B cell (primary cell): ENCODE measurements around the gene STOML1. TPM values are rescaled to one million over a fixed set of nuclear protein-coding genes. Genes with fewer than 3 reads are reported as not detected.

Source experiments
- ATAC-seq: fragments of 200-7000 bp; cut with Tn5 transposase; one replicate; pipeline ENCODE4 v1.10.0; 2021; ENCODE audit warnings: low read depth, mild to moderate bottlenecking, moderate number of reproducible peaks, moderate library complexity
- CTCF ChIA-PET: fragments of 350-600 bp; sonication (Branson Sonifier 250); formaldehyde crosslinking; loops from one replicate; lab custom pipeline; 2021; ENCODE audit warnings: antibody characterized with exemption, inconsistent platforms; lab: Charles Lee
- POLR2A ChIA-PET: fragments of 350-600 bp; sonication (Branson Sonifier 250); formaldehyde crosslinking; loops from one replicate; lab custom pipeline; 2021; ENCODE audit warnings: antibody characterized with exemption; lab: Charles Lee
- DNase-seq: peaks from one replicate; pipeline ENCODE4 v3.0.0; 2013
- H2AFZ ChIP-seq: 2 replicates; pipeline ENCODE4 v1.6.1; 2012; ENCODE audit warnings: mild to moderate bottlenecking, low read depth, low read length; ENCODE audit not compliant: insufficient read depth, poor library complexity, severe bottlenecking
- H3K27ac ChIP-seq, 2 donors: 1 replicate in 1 of 2; 2 replicates in 1 of 2; pipeline ENCODE4 v1.5.1; 2012 to 2013; ENCODE audit warnings: low read length in 2 of 2, mild to moderate bottlenecking in 2 of 2, moderate library complexity in 1 of 2
- H3K27me3 ChIP-seq, 4 experiments: fragments of 200-600 bp in 1 of 4; sonication (generic) in 1 of 4; replicated peaks in 1 of 4; 1 replicate in 2 of 4; 2 replicates in 2 of 4; pipeline versions ENCODE4 v1.6.1 to v1.7.0; 2013 to 2016; ENCODE audit warnings: low read length in 3 of 4, mild to moderate bottlenecking in 2 of 4, mixed read lengths in 1 of 4, moderate library complexity in 1 of 4; ENCODE audit not compliant: insufficient read depth in 4 of 4, control insufficient read depth in 3 of 4; ENCODE audit errors: control extremely low read depth in 1 of 4
- H3K36me3 ChIP-seq, 2 experiments: replicated peaks in 1 of 2; 1 replicate in 1 of 2; 2 replicates in 1 of 2; pipeline versions ENCODE4 v1.6.1 to v1.7.1; 2013; ENCODE audit warnings: low read length in 1 of 2; ENCODE audit not compliant: insufficient read depth in 2 of 2, control insufficient read depth in 1 of 2; ENCODE audit errors: control extremely low read depth in 1 of 2, extremely low read depth in 1 of 2
- H3K4me1 ChIP-seq, 2 donors: fragments of 200-600 bp in 1 of 2; sonication (generic) in 1 of 2; 1 replicate in 1 of 2; 2 replicates in 1 of 2; pipeline versions ENCODE4 v1.5.1 to v1.6.1; 2013 to 2017; ENCODE audit warnings: low read length in 2 of 2; ENCODE audit not compliant: control insufficient read depth in 2 of 2, insufficient read depth in 2 of 2
- H3K4me2 ChIP-seq: replicated peaks from 2 replicates; pipeline ENCODE3; 2012; ENCODE audit warnings: mild to moderate bottlenecking, low read depth, low read length; ENCODE audit not compliant: poor library complexity, severe bottlenecking
- H3K4me3 ChIP-seq, 5 experiments: fragments of 200-600 bp in 1 of 5; sonication (generic) in 1 of 5; 1 replicate in 3 of 5; 2 replicates in 2 of 5; pipeline versions ENCODE4 v1.5.1 to v1.7.0; 2011 to 2016; ENCODE audit warnings: low read length in 4 of 5, mild to moderate bottlenecking in 4 of 5, low read depth in 2 of 5, control low read depth in 1 of 5, moderate library complexity in 1 of 5; ENCODE audit not compliant: insufficient read depth in 1 of 5; ENCODE audit errors: control extremely low read depth in 1 of 5, extremely low read depth in 1 of 5
- H3K79me2 ChIP-seq: fragments of 200-600 bp; sonication (generic); one replicate; pipeline ENCODE4 v1.6.0; 2016; ENCODE audit warnings: low read length; ENCODE audit not compliant: control insufficient read depth, insufficient read depth
- H3K9ac ChIP-seq: fragments of 200-600 bp; sonication (generic); 2 replicates; pipeline ENCODE4 v1.6.1; 2017; ENCODE audit warnings: mild to moderate bottlenecking, low read length, moderate library complexity
- H3K9me3 ChIP-seq, 3 donors: one replicate each; pipeline versions ENCODE4 v1.6.1 to v1.7.1; 2013; ENCODE audit warnings: low read length in 2 of 3; ENCODE audit not compliant: control insufficient read depth in 2 of 3, insufficient read depth in 1 of 3; ENCODE audit errors: control extremely low read depth in 1 of 3
- H4K20me1 ChIP-seq: 2 replicates; pipeline ENCODE4 v1.6.0; 2012; ENCODE audit warnings: mild to moderate bottlenecking, low read length; ENCODE audit not compliant: insufficient read depth, control insufficient read depth, poor library complexity, severe bottlenecking
- H3K27ac Mint-ChIP-seq: one replicate; pipeline ENCODE4 v1.8.0; 2021; ENCODE audit warnings: mixed read lengths
- H3K27me3 Mint-ChIP-seq: one replicate; pipeline ENCODE4 v1.8.0; 2021; ENCODE audit warnings: mixed read lengths
- H3K4me1 Mint-ChIP-seq: one replicate; pipeline ENCODE4 v1.8.0; 2021; ENCODE audit warnings: mixed read lengths
- H3K4me3 Mint-ChIP-seq: one replicate; pipeline ENCODE4 v1.8.0; 2021; ENCODE audit warnings: mixed read lengths
- H3K9me3 Mint-ChIP-seq: one replicate; pipeline ENCODE4 v1.8.0; 2022; ENCODE audit warnings: mixed read lengths; ENCODE audit not compliant: insufficient read depth
- EZH2 ChIP-seq: IDR thresholded peaks from 2 replicates; pipeline ENCODE4 v1.6.1; 2012; ENCODE audit warnings: borderline replicate concordance, low read depth, mild to moderate bottlenecking, moderate library complexity, low read length; ENCODE audit not compliant: insufficient read depth, poor library complexity, severe bottlenecking
- WGBS: methylation state at CpG from one replicate; pipeline ENCODE4 v1.1.5; 2013; ENCODE audit warnings: missing lambda C conversion rate; ENCODE audit not compliant: insufficient coverage; 5-methylcytosine and 5-hydroxymethylcytosine counted together
- intact Hi-C: fragments of 100-400 bp; cut with micrococcal nuclease; formaldehyde crosslinking; loops from one replicate; pipeline ENCODE4 v1.10.0; 2022
- polyA plus RNA-seq: library from polyadenylated mRNA; depleted of rRNA; stranded (reverse); fragments of >200 nt; gene quantifications from 2 replicates; pipeline ENCODE4 v1.2.3, GENCODE V29; 2012
- total RNA-seq, 2 donors: library from RNA; stranded (reverse); fragments of 120-200 nt in 1 of 2; gene quantifications; 1 replicate in 1 of 2; 2 replicates in 1 of 2; pipeline versions ENCODE4 v1.2.3 to v1.2.4, GENCODE V29; 2013 to 2022
- TF ChIP-seq, protein P1 (sequence below): fragments of 200-600 bp; IDR thresholded peaks from one replicate; pipeline ENCODE4 v1.8.0; 2022; ENCODE audit warnings: antibody characterized with exemption, mild to moderate bottlenecking

The STOML1 gene
- total and polyA plus RNA-seq, 2 donors (not counting 1 experiment from before 2014, with no cell fraction given), result 6.2 to 11.3 TPM

- H3K4me3 Mint-ChIP-seq, result no peak overlapping the region
- no peak for ATAC-seq
Measured at GRCh38 chr15:73969151-73969759, 22.8 kb downstream of the STOML1 start.

DNA sequence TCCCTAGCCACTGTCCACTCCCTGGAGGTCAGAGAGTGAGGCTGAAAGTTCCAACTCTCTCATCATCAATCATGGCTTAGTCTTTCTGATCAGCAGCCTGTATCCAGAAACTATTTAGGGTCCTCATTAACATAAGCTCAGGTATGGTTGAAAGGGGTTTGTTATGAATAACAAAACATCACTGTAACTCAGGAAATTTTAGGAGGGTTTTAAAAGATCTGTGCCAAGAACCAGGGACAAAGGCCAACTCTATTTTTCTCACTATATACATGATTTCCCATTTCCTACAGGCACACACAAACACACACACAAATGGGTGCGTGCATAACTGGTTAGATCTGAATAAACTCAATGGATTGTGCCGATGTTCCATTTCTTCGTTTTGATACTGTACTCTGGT, 23.6 kb downstream of the STOML1 start:
- Histone ChIP-seq H3K79me2 (no peaks in the 10 kb centered on the region), H3K36me3 (no peaks in the 10 kb centered on the region), H3K27me3 (no peaks in the 10 kb centered on the region), H3K9ac (no peak overlapping the region), H3K4me2 (no peak overlapping the region), H4K20me1 (no peaks in the 10 kb centered on the region), H3K9me3 (no peaks in the 10 kb centered on the region), H2AFZ (no peak overlapping the region), H3K4me3 (no peak overlapping the region), H3K4me1 (peaks cover 25 to 34% of the 10 kb centered on the region in 2 donors), H3K27ac (no peak overlapping the region)
- intact Hi-C loops, result no loop called here
- ATAC-seq (no peak), DNase-seq (no peak)
- WGBS, result 100% methylated on average over 2 of the region's 3 CpGs
- peaks cover 27% of the 10 kb centered on the region for H3K4me1 Mint-ChIP-seq
- peaks cover 3% of the 10 kb centered on the region for H3K27me3 Mint-ChIP-seq
- POLR2A ChIA-PET, result interaction anchor here (0.6 kb wide), 1 partner anchor 70 kb away, joined by 3 read pairs; no protein-coding TSS in a partner anchor
- TF ChIP-seq, protein P1, sequence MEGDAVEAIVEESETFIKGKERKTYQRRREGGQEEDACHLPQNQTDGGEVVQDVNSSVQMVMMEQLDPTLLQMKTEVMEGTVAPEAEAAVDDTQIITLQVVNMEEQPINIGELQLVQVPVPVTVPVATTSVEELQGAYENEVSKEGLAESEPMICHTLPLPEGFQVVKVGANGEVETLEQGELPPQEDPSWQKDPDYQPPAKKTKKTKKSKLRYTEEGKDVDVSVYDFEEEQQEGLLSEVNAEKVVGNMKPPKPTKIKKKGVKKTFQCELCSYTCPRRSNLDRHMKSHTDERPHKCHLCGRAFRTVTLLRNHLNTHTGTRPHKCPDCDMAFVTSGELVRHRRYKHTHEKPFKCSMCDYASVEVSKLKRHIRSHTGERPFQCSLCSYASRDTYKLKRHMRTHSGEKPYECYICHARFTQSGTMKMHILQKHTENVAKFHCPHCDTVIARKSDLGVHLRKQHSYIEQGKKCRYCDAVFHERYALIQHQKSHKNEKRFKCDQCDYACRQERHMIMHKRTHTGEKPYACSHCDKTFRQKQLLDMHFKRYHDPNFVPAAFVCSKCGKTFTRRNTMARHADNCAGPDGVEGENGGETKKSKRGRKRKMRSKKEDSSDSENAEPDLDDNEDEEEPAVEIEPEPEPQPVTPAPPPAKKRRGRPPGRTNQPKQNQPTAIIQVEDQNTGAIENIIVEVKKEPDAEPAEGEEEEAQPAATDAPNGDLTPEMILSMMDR, result no peak
- no peak for TF ChIP-seq EZH2
- no peak overlapping the region for H3K4me3 Mint-ChIP-seq
- CTCF ChIA-PET, result interaction anchor here (1.0 to 1.2 kb wide), 2 partner anchors 9 to 26 kb away, joined by 3 to 4 read pairs; partner anchors contain the start of gene PML
- H3K9me3 Mint-ChIP-seq, result no peaks in the 10 kb centered on the region
- H3K27ac Mint-ChIP-seq, result no peak overlapping the region

More at GRCh38 chr15:73969151-73969759, 22.8 kb downstream of the STOML1 start:
- Histone ChIP-seq H3K27ac (no peak overlapping the region), H4K20me1 (no peaks in the 10 kb centered on the region), H3K79me2 (no peaks in the 10 kb centered on the region), H3K9ac (no peak overlapping the region), H3K4me3 (no peak overlapping the region), H3K9me3 (peaks cover 0 to under 1% (median 0%) of the 10 kb centered on the region in 3 donors), H3K4me1 (peaks cover 25 to 34% of the 10 kb centered on the region in 2 donors), H3K4me2 (no peak overlapping the region), H2AFZ (no peak overlapping the region), H3K36me3 (no peaks in the 10 kb centered on the region), H3K27me3 (peaks cover 0 to under 1% (median 0%) of the 10 kb centered on the region in 4 experiments)
- intact Hi-C loops, result no loop called here
- Mint-ChIP-seq H3K9me3 (no peaks in the 10 kb centered on the region), H3K27ac (no peak overlapping the region), H3K27me3 (peaks cover 5% of the 10 kb centered on the region), H3K4me1 (peaks cover 27% of the 10 kb centered on the region)
- CTCF ChIA-PET, result interaction anchor here (0.7 kb wide), 2 partner anchors 23 to 36 kb away, joined by 3 to 5 read pairs; partner anchors contain the start of gene STOML1
- 92% methylated on average over 5 of the region's 6 CpGs for WGBS
- DNase-seq, result no peak
- TF ChIP-seq, protein P1, result no peak
- TF ChIP-seq EZH2, result no peak
- POLR2A ChIA-PET, result interaction anchor here (0.6 kb wide), 1 partner anchor 69 kb away, joined by 3 read pairs; no protein-coding TSS in a partner anchor
